Heart left ventricle (tissue), 16 donors: ENCODE data around the gene FOXG1. TPM values are rescaled to one million over a fixed set of nuclear protein-coding genes. Genes with fewer than 3 reads are reported as not detected.

Experiments used
- ATAC-seq, 4 donors: fragments of 200-7000 bp; cut with Tn5 transposase; one replicate each; pipeline ENCODE4 v1.9.1; 2020 to 2022; ENCODE audit warnings: moderate library complexity in 4 of 4, mild to moderate bottlenecking in 3 of 4, moderate number of reproducible peaks in 1 of 4
- DNase-seq, 5 donors: peaks; one replicate each; pipeline ENCODE4 v3.0.0-alpha.2; 2020
- H3K27ac ChIP-seq, 12 donors: fragments of 200-600 bp; sonication (generic) in 4 of 12; one replicate each; pipeline versions ENCODE4 v1.5.0 to v1.8.0; 2016 to 2022; ENCODE audit warnings: mild to moderate bottlenecking in 2 of 12
- H3K27me3 ChIP-seq, 9 donors: fragments of 200-600 bp; sonication (generic) in 2 of 9; one replicate each; pipeline versions ENCODE4 v1.5.1 to v1.8.0; 2016 to 2022; ENCODE audit warnings: mild to moderate bottlenecking in 3 of 9
- H3K36me3 ChIP-seq, 9 donors: fragments of 200-600 bp; sonication (generic) in 2 of 9; one replicate each; pipeline versions ENCODE4 v1.5.0 to v1.8.0; 2018 to 2022; ENCODE audit warnings: mild to moderate bottlenecking in 2 of 9
- H3K4me1 ChIP-seq, 12 donors: fragments of 200-600 bp; sonication (generic) in 4 of 12; one replicate each; pipeline versions ENCODE4 v1.5.0 to v1.8.0; 2016 to 2022; ENCODE audit warnings: mild to moderate bottlenecking in 3 of 12
- H3K4me3 ChIP-seq, 12 donors: fragments of 200-600 bp; sonication (generic) in 4 of 12; one replicate each; pipeline versions ENCODE4 v1.5.0 to v1.8.0; 2017 to 2022; ENCODE audit warnings: mild to moderate bottlenecking in 9 of 12, moderate library complexity in 4 of 12
- H3K9me3 ChIP-seq, 12 donors: fragments of 200-600 bp; sonication (generic) in 4 of 12; one replicate each; pipeline versions ENCODE4 v1.5.0 to v1.8.0; 2016 to 2022; ENCODE audit warnings: mild to moderate bottlenecking in 1 of 12
- POLR2A ChIP-seq, 2 donors: fragments of 450-650 bp; IDR thresholded peaks; one replicate each; pipeline ENCODE4 v1.6.1; 2017; ENCODE audit warnings: antibody characterized with exemption in 2 of 2, mild to moderate bottlenecking in 2 of 2, moderate library complexity in 2 of 2
- WGBS, 4 donors: extraction: QIAGEN DNeasy Blood & Tissue Kit in 2 of 4; methylation state at CpG; one replicate each; pipeline versions ENCODE4 v1.1.5 to v1.1.7; 2013 to 2018; 5-methylcytosine and 5-hydroxymethylcytosine counted together
- intact Hi-C, 10 donors: fragments of 100-400 bp; cut with DNase I; formaldehyde crosslinking; loops; one replicate each; pipeline versions ENCODE4 v1.11.1 to v1.14.2; 2022
- polyA plus RNA-seq, 2 donors: library from polyadenylated mRNA; stranded (reverse); fragments of 200-250 nt; gene quantifications; one replicate each; pipeline ENCODE4 v1.2.3, GENCODE V29; 2013
- total RNA-seq, 9 donors: library from RNA; depleted of rRNA in 2 of 9; stranded (reverse); fragments of >200 nt in 2 of 9; fragmentation: NEBNext Ultra II Directional in 3 of 9; extraction: Animal tissue kit (Norgen Biotek cat#: 25700) in 3 of 9; gene quantifications; one replicate each; pipeline versions ENCODE4 v1.1.0 to v1.2.4, GENCODE V29; 2016 to 2023
- TF ChIP-seq, protein P1 (sequence below), 12 donors: fragments of 200-600 bp; sonication (generic) in 4 of 12; IDR thresholded peaks; one replicate each; pipeline versions ENCODE4 v1.5.0 to v1.8.0; 2018 to 2022; ENCODE audit warnings: antibody characterized with exemption in 12 of 12, mild to moderate bottlenecking in 5 of 12
- donor health status: ischemic (EF 13 %, LVEDD 7.1; RV severe dilation, severe dysfunction).
- donor health status: healthy with polysubstance abuse.
- donor health status: DM: no; HTN: yes; CAD: no.
- donor health status: DM: no; HTN: no; CAD: no.
- donor health status: ischemic (EF 25% LVEDD 6.9; RV normal size, moderate dysfunction).
- donor health status: ischemic (EF 25% LVEDD 5.7; RV mildly dilated, moderate dysfunction).
- donor health status: healthy.
- donor health status: DM: yes; HTN: yes; CAD: no.
- donor health status: ischemic (EF 35%, LVEDD 5.7; RV mildly dilated, moderate dysfunction).
- donor health status: nonischemic (EF 11% LVEDD 7.7; RV severe dilation, severe dysfunction).
- donor health status: DM: yes; HTN: yes; CAD: no.
- donor health status: PGD.
- donor health status: ischemic (EF 29% LVEDD 5.4; RV normal size, mild dysfunction).
- donor health status: nonischemic (EF 23%, LVEDD 6.1; RV moderate dilation, normal function).

The FOXG1 gene
- total and polyA plus RNA-seq, 11 donors = not detected

DNA sequence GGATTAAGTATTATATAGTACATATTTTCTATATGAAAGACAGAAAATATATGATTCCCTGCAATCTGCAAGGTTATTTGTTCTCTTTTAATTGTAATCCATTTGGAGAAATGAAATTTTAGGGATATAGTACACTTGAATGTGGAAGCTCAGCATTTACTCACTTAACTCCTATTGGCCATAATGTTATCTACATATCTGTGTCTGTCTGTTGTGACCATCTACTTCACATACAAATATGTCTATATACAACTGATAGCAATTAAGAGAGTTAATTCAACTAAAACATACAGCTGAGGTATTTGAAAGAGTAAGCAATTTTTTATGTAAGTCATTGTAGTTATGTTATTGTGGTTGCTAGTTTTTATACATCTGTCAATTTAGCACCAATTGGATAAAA is 12.9 kb downstream of the FOXG1 start:
- Histone ChIP-seq H3K4me1 (no peaks in the 10 kb centered on the region), H3K9me3 (no peaks in the 10 kb centered on the region), H3K27me3 (peaks cover 10 to 100% (median 81%) of the 10 kb centered on the region in 9 donors), H3K27ac (no peak overlapping the region), H3K36me3 (no peaks in the 10 kb centered on the region), H3K4me3 (no peak overlapping the region)
- ATAC-seq = no peak
- no peak for TF ChIP-seq POLR2A (IDR thresholded peaks at IDR 0.05)
- TF ChIP-seq, protein P1, sequence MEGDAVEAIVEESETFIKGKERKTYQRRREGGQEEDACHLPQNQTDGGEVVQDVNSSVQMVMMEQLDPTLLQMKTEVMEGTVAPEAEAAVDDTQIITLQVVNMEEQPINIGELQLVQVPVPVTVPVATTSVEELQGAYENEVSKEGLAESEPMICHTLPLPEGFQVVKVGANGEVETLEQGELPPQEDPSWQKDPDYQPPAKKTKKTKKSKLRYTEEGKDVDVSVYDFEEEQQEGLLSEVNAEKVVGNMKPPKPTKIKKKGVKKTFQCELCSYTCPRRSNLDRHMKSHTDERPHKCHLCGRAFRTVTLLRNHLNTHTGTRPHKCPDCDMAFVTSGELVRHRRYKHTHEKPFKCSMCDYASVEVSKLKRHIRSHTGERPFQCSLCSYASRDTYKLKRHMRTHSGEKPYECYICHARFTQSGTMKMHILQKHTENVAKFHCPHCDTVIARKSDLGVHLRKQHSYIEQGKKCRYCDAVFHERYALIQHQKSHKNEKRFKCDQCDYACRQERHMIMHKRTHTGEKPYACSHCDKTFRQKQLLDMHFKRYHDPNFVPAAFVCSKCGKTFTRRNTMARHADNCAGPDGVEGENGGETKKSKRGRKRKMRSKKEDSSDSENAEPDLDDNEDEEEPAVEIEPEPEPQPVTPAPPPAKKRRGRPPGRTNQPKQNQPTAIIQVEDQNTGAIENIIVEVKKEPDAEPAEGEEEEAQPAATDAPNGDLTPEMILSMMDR (IDR thresholded peaks at IDR 0.05) = no peak
- intact Hi-C loops = no loop called here
- DNase-seq = no peak

DNA sequence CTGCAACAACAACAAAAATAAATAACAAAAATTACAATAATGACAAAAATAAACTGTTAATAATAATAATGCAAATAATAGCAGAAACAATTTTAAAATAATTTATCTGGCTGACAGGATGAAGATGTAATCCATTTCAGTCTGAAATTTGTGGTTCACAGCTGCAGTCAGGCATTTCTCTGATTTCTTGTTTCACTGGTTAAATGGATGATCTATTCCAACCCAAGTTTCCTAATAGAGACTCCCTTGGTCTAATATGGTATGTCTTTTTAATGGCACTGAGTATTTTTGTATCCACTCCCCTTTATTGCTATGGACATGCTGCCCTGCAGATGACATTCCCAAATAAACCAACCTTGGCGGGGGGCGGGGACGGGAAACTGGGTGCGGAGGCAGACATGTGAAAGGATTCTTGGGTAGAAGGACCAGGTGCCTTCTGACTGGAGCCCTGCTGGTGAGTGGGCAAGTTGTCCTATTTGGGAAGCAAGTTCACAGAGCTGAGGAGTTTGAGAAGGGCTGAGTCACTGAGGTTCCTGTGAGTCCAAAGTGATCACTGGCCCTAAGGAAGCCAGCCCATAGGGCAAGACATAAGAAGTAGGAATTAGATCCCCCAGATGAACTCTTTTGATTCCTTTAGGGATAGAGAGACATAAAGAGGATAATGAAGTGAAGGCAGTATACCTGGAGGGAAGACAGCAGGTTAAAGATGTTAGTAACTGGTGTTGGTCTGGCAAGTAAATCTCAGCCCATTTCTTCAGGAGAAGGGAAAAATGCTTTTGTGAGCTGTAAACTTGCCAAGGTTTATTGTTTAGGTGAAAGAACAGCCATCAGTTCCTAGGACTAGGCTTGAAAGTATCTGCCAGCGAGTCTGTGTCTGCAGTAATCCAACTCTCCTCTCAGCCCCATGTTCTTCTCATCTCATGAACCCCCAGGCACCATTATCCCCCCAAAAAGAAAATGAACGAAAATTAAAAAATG is 14.5 kb downstream of the FOXG1 start:
- intact Hi-C loops = no loop called here
- Histone ChIP-seq H3K27me3 (peaks cover 16 to 100% (median 80%) of the 10 kb centered on the region in 9 donors), H3K36me3 (no peaks in the 10 kb centered on the region), H3K9me3 (no peaks in the 10 kb centered on the region), H3K4me1 (peaks cover 0 to 11% (median 2%) of the 10 kb centered on the region in 12 donors), H3K4me3 (no peak overlapping the region), H3K27ac (no peak overlapping the region)
- 6 to 9% (median 7%) methylated on average over 6 of the region's 6 CpGs for WGBS, 4 donors
- ATAC-seq (no peak), DNase-seq (no peak)
- TF ChIP-seq POLR2A (IDR thresholded peaks at IDR 0.05) = no peak
- TF ChIP-seq, protein P1 (IDR thresholded peaks at IDR 0.05) = no peak

DNA sequence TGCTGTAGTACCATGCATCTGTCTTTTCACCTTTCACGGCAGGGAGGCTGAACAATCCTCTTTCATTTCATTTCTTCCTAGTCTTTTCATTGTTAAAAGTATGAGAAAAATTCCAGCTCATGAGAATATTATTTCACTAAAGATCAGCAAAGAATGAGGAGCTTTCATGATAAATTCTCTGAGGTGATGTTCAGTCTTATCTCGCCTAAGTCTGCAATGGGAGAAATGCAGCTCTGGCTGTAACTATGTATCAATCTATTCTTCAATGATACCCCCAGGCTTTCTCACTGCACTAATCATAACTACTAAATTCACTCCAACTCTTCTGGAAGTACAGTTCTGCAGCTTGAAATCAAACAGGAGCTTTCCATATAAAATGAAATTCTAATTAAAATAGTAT is 15.7 kb downstream of the FOXG1 start:
- H3K27ac ChIP-seq = no peak overlapping the region
- no peak overlapping the region for H3K4me3 ChIP-seq
- intact Hi-C loops = no loop called here
- no peaks in the 10 kb centered on the region for H3K36me3 ChIP-seq
- DNase-seq = no peak
- peaks cover 0 to 11% (median 2%) of the 10 kb centered on the region in 12 donors for H3K4me1 ChIP-seq
- TF ChIP-seq POLR2A (IDR thresholded peaks at IDR 0.05) = no peak
- TF ChIP-seq, protein P1 (IDR thresholded peaks at IDR 0.05) = no peak
- WGBS, 4 donors = 19 to 33% (median 26%) methylated on average over 2 of the region's 2 CpGs
- no peak for ATAC-seq
- peaks cover 16 to 97% (median 71%) of the 10 kb centered on the region in 9 donors for H3K27me3 ChIP-seq
- H3K9me3 ChIP-seq = no peaks in the 10 kb centered on the region

DNA sequence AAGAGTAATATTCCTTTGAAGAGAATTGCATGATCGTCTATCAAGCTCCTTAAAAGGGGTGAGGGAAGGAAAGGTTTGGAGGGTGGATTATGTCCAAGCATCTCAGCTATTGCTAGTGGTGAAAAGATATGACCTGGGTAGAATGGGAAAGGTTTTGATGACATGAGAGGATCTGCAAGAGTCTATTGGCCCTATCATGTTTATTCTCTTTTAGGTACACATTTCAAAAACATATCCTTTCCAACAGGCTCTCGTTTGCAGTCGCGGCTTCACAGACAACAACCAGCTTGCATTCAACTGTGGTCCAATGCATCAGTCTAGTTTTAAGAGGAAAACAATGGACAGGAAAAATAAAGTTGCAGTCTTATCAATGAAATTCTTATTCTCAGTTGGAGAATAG is 17.1 kb downstream of the FOXG1 start:
- ATAC-seq = no peak
- DNase-seq = no peak
- TF ChIP-seq POLR2A (IDR thresholded peaks at IDR 0.05) = no peak
- TF ChIP-seq, protein P1 (IDR thresholded peaks at IDR 0.05) = no peak
- no peak overlapping the region for H3K27ac ChIP-seq
- H3K4me1 ChIP-seq = peaks cover 0 to 11% (median 2%) of the 10 kb centered on the region in 12 donors
- H3K27me3 ChIP-seq = peaks cover 16 to 88% (median 65%) of the 10 kb centered on the region in 9 donors
- WGBS, 4 donors = 7 to 13% (median 10%) methylated on average over 4 of the region's 4 CpGs
- intact Hi-C loops = no loop called here
- no peak overlapping the region for H3K4me3 ChIP-seq
- H3K36me3 ChIP-seq = no peaks in the 10 kb centered on the region
- no peaks in the 10 kb centered on the region for H3K9me3 ChIP-seq
